Adrenal gland (tissue), 12 donors: Measurements from ENCODE around the gene ANXA7. TPM values are rescaled to one million over a fixed set of nuclear protein-coding genes. Genes with fewer than 3 reads are reported as not detected.
"Not testable (repeated sequence)": the region's sequence is repeated elsewhere in the genome, so short reads cannot be mapped to it uniquely, and the experiment has no call there.

Experiments
- DNase-seq, 7 donors: peaks; one replicate each; pipeline ENCODE4 v3.0.0-alpha.2; 2019 to 2020
- H3K27ac ChIP-seq, 5 donors: fragments of 200-600 bp; sonication (generic) in 4 of 5; 1 replicate in 3 of 5; 2 replicates in 2 of 5; pipeline versions ENCODE4 v1.5.1 to v1.8.0; 2016 to 2020; ENCODE audit warnings: mild to moderate bottlenecking in 1 of 5
- H3K27me3 ChIP-seq: fragments of 200-600 bp; 2 replicates; pipeline ENCODE4 v1.8.0; 2021
- H3K36me3 ChIP-seq, 2 donors: fragments of 200-600 bp; replicated peaks in 1 of 2; 1 replicate in 1 of 2; 2 replicates in 1 of 2; pipeline versions ENCODE4 v1.5.1 to v1.8.0; 2018 to 2022
- H3K4me1 ChIP-seq, 2 donors: fragments of 200-600 bp; replicated peaks in 1 of 2; 1 replicate in 1 of 2; 2 replicates in 1 of 2; pipeline versions ENCODE4 v1.5.1 to v1.8.0; 2018 to 2021
- H3K4me3 ChIP-seq, 4 donors: fragments of 200-600 bp; sonication (generic) in 3 of 4; one replicate each; pipeline ENCODE4 v1.5.1; 2016 to 2018
- H3K9me3 ChIP-seq, 3 donors: fragments of 200-600 bp; sonication (generic) in 1 of 3; replicated peaks in 1 of 3; 1 replicate in 2 of 3; 2 replicates in 1 of 3; pipeline versions ENCODE4 v1.5.1 to v1.8.0; 2016 to 2021
- CTCF ChIP-seq, 6 experiments: fragments of 450-650 bp in 4 of 6; fragments of 200-600 bp in 2 of 6; sonication (generic) in 1 of 6; IDR thresholded peaks; 1 replicate in 5 of 6; 2 replicates in 1 of 6; pipeline versions ENCODE4 v1.5.1 to v1.8.0; 2016 to 2021; ENCODE audit warnings: antibody characterized with exemption in 6 of 6, mild to moderate bottlenecking in 2 of 6, moderate library complexity in 1 of 6
- POLR2A ChIP-seq, 2 donors: fragments of 450-650 bp; IDR thresholded peaks; one replicate each; pipeline ENCODE4 v1.6.1; 2017; ENCODE audit warnings: antibody characterized with exemption in 2 of 2, mild to moderate bottlenecking in 2 of 2, moderate library complexity in 1 of 2
- WGBS, 4 donors: extraction: QIAGEN DNeasy Blood & Tissue Kit in 2 of 4; methylation state at CpG; one replicate each; pipeline versions ENCODE4 v1.1.5 to v1.1.7; 2013 to 2017; 5-methylcytosine and 5-hydroxymethylcytosine counted together
- intact Hi-C, 2 donors: fragments of 100-400 bp; cut with DNase I; formaldehyde crosslinking; loops; one replicate each; pipeline versions ENCODE4 v1.14.1 to v1.15.0; 2022 to 2023
- polyA plus RNA-seq, 3 donors: library from polyadenylated mRNA; stranded (reverse); fragments of 200-250 nt in 2 of 3; fragments of 350-450 nt in 1 of 3; fragmentation: Illumina TruSeq in 1 of 3; extraction: RNeasy Lipid Tissue Mini Kit (QIAGEN cat#74804) in 1 of 3; gene quantifications; one replicate each; pipeline ENCODE4 v1.2.3, GENCODE V29; 2013 to 2014
- small RNA-seq, 2 donors: library from RNA; depleted of rRNA; stranded (forward); fragments of <200 nt; gene quantifications; one replicate each; pipeline ENCODE3, GENCODE V24; 2016
- total RNA-seq, 9 donors: library from RNA; depleted of rRNA in 4 of 9; stranded (reverse); fragments of >200 nt in 4 of 9; fragments of 120-200 nt in 1 of 9; fragmentation: NEBNext Ultra II Directional in 1 of 9; extraction: Animal tissue kit (Norgen Biotek cat#: 25700) in 1 of 9; gene quantifications; one replicate each; pipeline versions ENCODE4 v1.1.0 to v1.2.4, GENCODE V29; 2013 to 2023
- donor health status: healthy with polysubstance abuse.
- donor health status: Bipolar disorder and iron deficiency.
- donor health status: DM: yes; HTN: yes; CAD: no.
- donor health status: DM: no; HTN: no; CAD: no.
- donor health status: DM: no; HTN: no; CAD: no.
- donor health status: DM: yes; HTN: yes; CAD: no.

ANXA7 gene
- total and polyA plus RNA-seq, 12 donors, result 43.4 to 196 (median 132) TPM

- 67 to 97% (median 88%) methylated on average over 2 of the region's 2 CpGs for WGBS, 4 donors
Measured at GRCh38 chr10:73332379-73332778, 81.5 kb downstream of the ANXA7 start.

GRCh38 chr10:73328523-73328922 lies 85.3 kb downstream of the ANXA7 start:
- H3K9me3 ChIP-seq, H3K36me3 ChIP-seq, DNase-seq, H3K4me1 ChIP-seq, H3K4me3 ChIP-seq, H3K27me3 ChIP-seq, intact Hi-C loops, H3K27ac ChIP-seq: not testable (repeated sequence)
- no CpG with 5 or more reads among the region's 1 CpG for WGBS, 4 donors

More at GRCh38 chr10:73332379-73332778, 81.5 kb downstream of the ANXA7 start:
- no peak overlapping the region for H3K4me3 ChIP-seq
- no peak overlapping the region for H3K27ac ChIP-seq
- H3K4me1 ChIP-seq, result no peaks in the 10 kb centered on the region
- intact Hi-C loops, result no loop called here
- DNase-seq, result no peak
- H3K27me3 ChIP-seq, result no peaks in the 10 kb centered on the region
- H3K36me3 ChIP-seq, result no peaks in the 10 kb centered on the region
- TF ChIP-seq POLR2A (IDR thresholded peaks at IDR 0.05), result no peak
- no peak for TF ChIP-seq CTCF (IDR thresholded peaks at IDR 0.05)
- H3K9me3 ChIP-seq, result no peaks in the 10 kb centered on the region

- H3K9me3 ChIP-seq, H3K27me3 ChIP-seq, H3K4me1 ChIP-seq, H3K4me3 ChIP-seq, DNase-seq, intact Hi-C loops, H3K36me3 ChIP-seq, H3K27ac ChIP-seq: not testable (repeated sequence)
- WGBS, 4 donors, result 71 to 90% (median 82%) methylated on average over 2 to 4 of the region's 4 CpGs
Measured at GRCh38 chr10:73325290-73325689, 88.6 kb downstream of the ANXA7 start.

Small RNAs within 50 kb of the gene (small RNA-seq; reads per million reads assigned to genes)
- gene RF00019, result 0 reads per million in 2 donors

Other genes starting within 250 kb of the ANXA7 start
- gene ECD, start 246.1 kb downstream of the ANXA7 start, total RNA-seq, result 10 to 100 TPM; 22.6 to 39.3 (median 30.3) TPM
- gene ECD, start 246.1 kb downstream of the ANXA7 start, polyA plus RNA-seq, result 10 to 100 TPM in 2 of 3 donors, 1 to 10 TPM in 1; 6.4 to 40.7 (median 14.0) TPM
- 10 to 100 TPM; 10.9 to 36.7 (median 19.4) TPM for gene FAM149B1, start 245.9 kb downstream of the ANXA7 start, total RNA-seq
- gene FAM149B1, start 245.9 kb downstream of the ANXA7 start, polyA plus RNA-seq, result 10 to 100 TPM; 23.2 to 33.8 (median 31.7) TPM
- gene DNAJC9, start 166.8 kb downstream of the ANXA7 start, total RNA-seq, result 10 to 100 TPM; 10.6 to 39.9 (median 13.8) TPM
- gene DNAJC9, start 166.8 kb downstream of the ANXA7 start, polyA plus RNA-seq, result 10 to 100 TPM; 12.6 to 17.3 (median 13.3) TPM
- gene MRPS16, start 161.4 kb downstream of the ANXA7 start, total RNA-seq, result 100 to 1,000 TPM in 4 of 9 donors, 10 to 100 TPM in 5; 37.6 to 128 (median 90.7) TPM
- 10 to 100 TPM; 46.9 to 92.6 (median 82.7) TPM for gene MRPS16, start 161.4 kb downstream of the ANXA7 start, polyA plus RNA-seq
- gene CFAP70, start 55.2 kb downstream of the ANXA7 start, total RNA-seq, result 10 to 100 TPM in 1 of 9 donors, 1 to 10 TPM in 8; 1.6 to 15.5 (median 6.3) TPM
- gene CFAP70, start 55.2 kb downstream of the ANXA7 start, polyA plus RNA-seq, result 10 to 100 TPM in 2 of 3 donors, 1 to 10 TPM in 1; 4.2 to 43.6 (median 40.8) TPM
- gene MSS51, start 19.5 kb upstream of the ANXA7 start, total RNA-seq, result 1 to 10 TPM in 5 of 9 donors, under 1 TPM in 4; 0.30 to 3.8 (median 1.3) TPM
- gene MSS51, start 19.5 kb upstream of the ANXA7 start, polyA plus RNA-seq, result 1 to 10 TPM in 2 of 3 donors, under 1 TPM in 1; 0.71 to 6.4 (median 3.0) TPM
- gene PPP3CB, start 82.0 kb upstream of the ANXA7 start, total RNA-seq, result 10 to 100 TPM; 26.7 to 59.0 (median 50.3) TPM
- gene PPP3CB, start 82.0 kb upstream of the ANXA7 start, polyA plus RNA-seq, result 10 to 100 TPM; 28.9 to 60.6 (median 36.3) TPM
- gene USP54, start 177.3 kb upstream of the ANXA7 start, total RNA-seq, result 10 to 100 TPM; 10.0 to 26.8 (median 17.5) TPM
- 10 to 100 TPM in 1 of 3 donors, 1 to 10 TPM in 2; 7.3 to 11.6 (median 7.8) TPM for gene USP54, start 177.3 kb upstream of the ANXA7 start, polyA plus RNA-seq
- 1 to 10 TPM in 2 of 9 donors, under 1 TPM in 7; 0.18 to 4.2 (median 0.48) TPM for gene MYOZ1, start 227.4 kb upstream of the ANXA7 start, total RNA-seq
- under 1 TPM; 0.40 to 0.74 (median 0.48) TPM for gene MYOZ1, start 227.4 kb upstream of the ANXA7 start, polyA plus RNA-seq
- 1 to 10 TPM in 3 of 9 donors, under 1 TPM in 4, not detected in 2; 0.06 to 4.3 (median 0.65) TPM for gene SYNPO2L, start 242.0 kb upstream of the ANXA7 start, total RNA-seq
- gene SYNPO2L, start 242.0 kb upstream of the ANXA7 start, polyA plus RNA-seq, result under 1 TPM; 0.27 to 0.48 (median 0.32) TPM